Mesenchymal stem cell (in vitro differentiated cells and primary cell): ENCODE measurements around the gene ANKH.

Experiments
- DNase-seq: peaks from one replicate; pipeline ENCODE4 v3.0.0-alpha.2; 2013
- H2AFZ ChIP-seq: one replicate; pipeline ENCODE4 v1.6.1; 2013; ENCODE audit warnings: low read depth, mild to moderate bottlenecking, control low read depth, inconsistent platforms, low read length, moderate library complexity
- H2AK5ac ChIP-seq: 2 replicates; pipeline ENCODE4 v1.6.1; 2013; ENCODE audit warnings: low read length, moderate library complexity, mild to moderate bottlenecking, inconsistent platforms; ENCODE audit not compliant: severe bottlenecking
- H2BK120ac ChIP-seq: one replicate; pipeline ENCODE4 v1.6.1; 2013; ENCODE audit warnings: low read depth, mild to moderate bottlenecking, inconsistent platforms, low read length, moderate library complexity
- H2BK12ac ChIP-seq, 2 experiments: one replicate each; pipeline ENCODE4 v1.6.1; 2013; ENCODE audit warnings: inconsistent platforms in 2 of 2, low read length in 2 of 2, mild to moderate bottlenecking in 2 of 2, moderate library complexity in 2 of 2, control low read depth in 1 of 2
- H2BK15ac ChIP-seq: one replicate; pipeline ENCODE4 v1.6.1; 2013; ENCODE audit warnings: mild to moderate bottlenecking, low read depth, inconsistent platforms; ENCODE audit not compliant: poor library complexity, severe bottlenecking
- H2BK5ac ChIP-seq: 2 replicates; pipeline ENCODE4 v1.6.1; 2013; ENCODE audit warnings: low read depth, mild to moderate bottlenecking, low read length, control low read depth, inconsistent platforms; ENCODE audit not compliant: poor library complexity, severe bottlenecking
- H3K14ac ChIP-seq, 2 experiments: one replicate each; pipeline ENCODE4 v1.6.1; 2013; ENCODE audit warnings: inconsistent platforms in 2 of 2, low read length in 2 of 2, control low read depth in 1 of 2, mild to moderate bottlenecking in 1 of 2, moderate library complexity in 1 of 2
- H3K18ac ChIP-seq, 2 experiments: one replicate each; pipeline ENCODE4 v1.6.1; 2013; ENCODE audit warnings: inconsistent platforms in 2 of 2, low read length in 2 of 2, control low read depth in 1 of 2, low read depth in 1 of 2, mild to moderate bottlenecking in 1 of 2
- H3K23ac ChIP-seq, 2 experiments: one replicate each; pipeline ENCODE4 v1.6.1; 2013; ENCODE audit warnings: inconsistent platforms in 2 of 2, low read length in 2 of 2, mild to moderate bottlenecking in 2 of 2, moderate library complexity in 2 of 2, control low read depth in 1 of 2
- H3K27ac ChIP-seq: 2 replicates; pipeline ENCODE4 v1.5.1; 2013; ENCODE audit warnings: mild to moderate bottlenecking, moderate library complexity, low read length, control low read depth, inconsistent platforms; ENCODE audit not compliant: poor library complexity, severe bottlenecking
- H3K27me3 ChIP-seq, 2 experiments: 2 replicates each; pipeline versions ENCODE4 v1.6.1 to v1.7.0; 2013; ENCODE audit warnings: low read length in 2 of 2, mild to moderate bottlenecking in 2 of 2, moderate library complexity in 2 of 2, control low read depth in 1 of 2, inconsistent platforms in 1 of 2; ENCODE audit not compliant: control insufficient read depth in 1 of 2, insufficient read depth in 1 of 2
- H3K36me3 ChIP-seq, 2 experiments: 2 replicates each; pipeline versions ENCODE4 v1.6.1 to v1.7.0; 2013; ENCODE audit warnings: low read length in 2 of 2, control low read depth in 1 of 2, inconsistent platforms in 1 of 2, low read depth in 1 of 2, mild to moderate bottlenecking in 1 of 2; ENCODE audit not compliant: insufficient read depth in 2 of 2, control insufficient read depth in 1 of 2
- H3K4ac ChIP-seq, 2 experiments: one replicate each; pipeline ENCODE4 v1.6.1; 2013; ENCODE audit warnings: inconsistent platforms in 2 of 2, low read length in 2 of 2, mild to moderate bottlenecking in 2 of 2, moderate library complexity in 2 of 2, control low read depth in 1 of 2, low read depth in 1 of 2
- H3K4me1 ChIP-seq: 2 replicates; pipeline ENCODE4 v1.6.1; 2013; ENCODE audit warnings: low read depth, low read length, control low read depth; ENCODE audit not compliant: control insufficient read depth, insufficient read depth
- H3K4me2 ChIP-seq: 2 replicates; pipeline ENCODE4 v1.6.1; 2013; ENCODE audit warnings: low read length, mild to moderate bottlenecking, inconsistent platforms; ENCODE audit not compliant: poor library complexity, severe bottlenecking
- H3K4me3 ChIP-seq, 2 experiments: 2 replicates each; pipeline versions ENCODE4 v1.5.1 to v1.7.0; 2013; ENCODE audit warnings: low read length in 2 of 2, mild to moderate bottlenecking in 2 of 2, control low read depth in 1 of 2, low read depth in 1 of 2; ENCODE audit not compliant: insufficient read depth in 1 of 2
- H3K79me1 ChIP-seq: replicated peaks from 2 replicates; pipeline ENCODE4 v1.6.1; 2013; ENCODE audit warnings: mild to moderate bottlenecking, control low read depth, low read length, inconsistent platforms; ENCODE audit not compliant: poor library complexity, severe bottlenecking
- H3K9ac ChIP-seq: 2 replicates; pipeline ENCODE4 v1.7.0; 2013; ENCODE audit warnings: mild to moderate bottlenecking, low read length, moderate library complexity
- H3K9me3 ChIP-seq: 2 replicates; pipeline ENCODE4 v1.7.0; 2013; ENCODE audit warnings: mild to moderate bottlenecking, low read length; ENCODE audit not compliant: control insufficient read depth
- H4K8ac ChIP-seq: one replicate; pipeline ENCODE4 v1.6.1; 2013; ENCODE audit warnings: inconsistent platforms, mild to moderate bottlenecking, low read length, moderate library complexity
- H4K91ac ChIP-seq: one replicate; pipeline ENCODE4 v1.6.1; 2013; ENCODE audit warnings: mild to moderate bottlenecking, low read length, inconsistent platforms
- WGBS: methylation state at CpG from one replicate; pipeline ENCODE4 v1.1.7; 2013; ENCODE audit warnings: mixed read lengths; 5-methylcytosine and 5-hydroxymethylcytosine counted together

ANKH gene

GRCh38 chr5:14847471-14847870, 24.1 kb downstream of the ANKH start:
- Histone ChIP-seq H3K79me1 (no peaks in the 10 kb centered on the region), H4K91ac (no peak overlapping the region), H2AK5ac (no peak overlapping the region), H3K4ac (no peak overlapping the region), H3K27me3 (no peaks in the 10 kb centered on the region), H3K36me3 (peaks cover 0 to 31% of the 10 kb centered on the region in 2 experiments), H3K27ac (no peak overlapping the region), H2BK15ac (no peak overlapping the region), H3K4me3 (no peak overlapping the region), H3K9me3 (no peaks in the 10 kb centered on the region), H3K9ac (no peak overlapping the region), H3K4me1 (peaks cover 5% of the 10 kb centered on the region), H2AFZ (no peak overlapping the region), H2BK5ac (no peak overlapping the region), H3K18ac (no peak overlapping the region), H3K4me2 (no peak overlapping the region), H3K23ac (no peak overlapping the region), H3K14ac (no peak overlapping the region), H2BK120ac (no peak overlapping the region), H4K8ac (no peak overlapping the region), H2BK12ac (no peak overlapping the region)
- 92% methylated on average over 5 of the region's 5 CpGs for WGBS
- DNase-seq, result no peak

- no peak overlapping the region for H3K9ac ChIP-seq
- H3K4me2 ChIP-seq, result no peak overlapping the region
- no peak overlapping the region for H2BK5ac ChIP-seq
- 99% methylated on average over 4 of the region's 4 CpGs for WGBS
- H3K36me3 ChIP-seq, result peaks cover 0 to 32% of the 10 kb centered on the region in 2 experiments
- H2AFZ ChIP-seq, result no peak overlapping the region
- no peak overlapping the region for H2BK120ac ChIP-seq
- no peak overlapping the region for H2BK15ac ChIP-seq
- H4K8ac ChIP-seq, result no peak overlapping the region
- H3K27ac ChIP-seq, result no peak overlapping the region
- DNase-seq, result no peak
- no peaks in the 10 kb centered on the region for H3K27me3 ChIP-seq
- H2AK5ac ChIP-seq, result no peak overlapping the region
- H4K91ac ChIP-seq, result no peak overlapping the region
- no peaks in the 10 kb centered on the region for H3K79me1 ChIP-seq
- no peaks in the 10 kb centered on the region for H3K9me3 ChIP-seq
- H3K4me3 ChIP-seq, result no peak overlapping the region
- H3K18ac ChIP-seq, result no peak overlapping the region
- no peaks in the 10 kb centered on the region for H3K4me1 ChIP-seq
- no peak overlapping the region for H3K14ac ChIP-seq
- H3K23ac ChIP-seq, result no peak overlapping the region
- H2BK12ac ChIP-seq, result no peak overlapping the region
- H3K4ac ChIP-seq, result no peak overlapping the region
These were observed 29.5 kb downstream of the ANKH start for GRCh38 chr5:14842117-14842516.

- H3K27ac ChIP-seq, result no peak overlapping the region
- no peak overlapping the region for H2AK5ac ChIP-seq
- H3K9me3 ChIP-seq, result no peaks in the 10 kb centered on the region
- no CpG with 5 or more reads among the region's 3 CpGs for WGBS
- H3K18ac ChIP-seq, result no peak overlapping the region
- H4K91ac ChIP-seq, result no peak overlapping the region
- no peak overlapping the region for H2BK15ac ChIP-seq
- H3K4me1 ChIP-seq, result no peaks in the 10 kb centered on the region
- no peaks in the 10 kb centered on the region for H3K79me1 ChIP-seq
- no peak overlapping the region for H4K8ac ChIP-seq
- no peak overlapping the region for H3K4ac ChIP-seq
- H3K9ac ChIP-seq, result no peak overlapping the region
- no peak overlapping the region for H3K14ac ChIP-seq
- H2BK5ac ChIP-seq, result no peak overlapping the region
- H2BK12ac ChIP-seq, result no peak overlapping the region
- peaks cover 0 to 31% of the 10 kb centered on the region in 2 experiments for H3K36me3 ChIP-seq
- H3K4me3 ChIP-seq, result no peak overlapping the region
- no peak overlapping the region for H2BK120ac ChIP-seq
- H3K4me2 ChIP-seq, result no peak overlapping the region
- no peak for DNase-seq
- no peak overlapping the region for H2AFZ ChIP-seq
- no peak overlapping the region for H3K23ac ChIP-seq
- no peaks in the 10 kb centered on the region for H3K27me3 ChIP-seq
These were observed 31.0 kb downstream of the ANKH start for GRCh38 chr5:14840624-14841023.

GRCh38 chr5:14838396-14839319, 32.9 kb downstream of the ANKH start:
- Histone ChIP-seq H3K9ac (no peak overlapping the region), H3K9me3 (no peaks in the 10 kb centered on the region), H3K79me1 (no peaks in the 10 kb centered on the region), H3K14ac (no peak overlapping the region), H2BK5ac (no peak overlapping the region), H2AK5ac (no peak overlapping the region), H4K8ac (no peak overlapping the region), H3K27ac (no peak overlapping the region), H2AFZ (no peak overlapping the region), H2BK120ac (no peak overlapping the region), H2BK12ac (no peak overlapping the region), H3K4me2 (no peak overlapping the region), H4K91ac (no peak overlapping the region), H3K4me1 (no peaks in the 10 kb centered on the region), H3K4me3 (no peak overlapping the region), H2BK15ac (no peak overlapping the region), H3K18ac (no peak overlapping the region), H3K23ac (no peak overlapping the region), H3K36me3 (peaks cover 0 to 19% of the 10 kb centered on the region in 2 experiments), H3K4ac (no peak overlapping the region), H3K27me3 (no peaks in the 10 kb centered on the region)
- no peak for DNase-seq
- WGBS, result 87% methylated on average over 7 of the region's 15 CpGs
